Mammary epithelial cell (primary cell): Measurements from ENCODE around the gene DNER.

ENCODE experiments used
- EZH2 ChIP-seq: IDR thresholded peaks from 2 replicates; pipeline ENCODE4 v1.6.1; 2012; ENCODE audit warnings: low read length, inconsistent platforms, borderline replicate concordance
- TF ChIP-seq, protein P1 (sequence below), 2 donors: IDR thresholded peaks in 1 of 2; conservative IDR thresholded peaks in 1 of 2; 2 replicates each; pipeline ENCODE4 v1.5.1; 2011 to 2012; ENCODE audit warnings: inconsistent platforms in 2 of 2, low read length in 2 of 2, mild to moderate bottlenecking in 2 of 2, control low read depth in 1 of 2, low read depth in 1 of 2; ENCODE audit not compliant: insufficient read depth in 1 of 2; ENCODE audit errors: extremely low read depth in 1 of 2

DNA sequence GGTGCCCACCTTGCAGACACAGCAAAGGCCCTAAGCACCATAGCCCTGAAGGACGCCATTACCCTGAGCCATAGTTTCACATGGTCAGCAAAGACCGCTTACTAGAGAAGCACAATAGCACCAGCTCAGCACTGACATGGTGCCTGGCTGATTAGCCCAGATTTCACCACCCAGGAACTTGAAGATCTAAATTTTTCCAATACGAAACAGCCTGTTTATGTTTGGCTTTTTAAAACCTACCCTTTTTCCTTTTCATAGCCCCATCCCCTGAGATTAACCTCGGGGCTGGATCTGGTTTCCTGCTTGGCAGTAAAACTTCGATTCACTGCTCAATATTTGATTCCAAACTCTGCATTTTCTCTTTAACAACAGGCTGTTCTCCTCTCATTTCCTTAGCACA is 284.8 kb downstream of the DNER start:
- TF ChIP-seq, protein P1, sequence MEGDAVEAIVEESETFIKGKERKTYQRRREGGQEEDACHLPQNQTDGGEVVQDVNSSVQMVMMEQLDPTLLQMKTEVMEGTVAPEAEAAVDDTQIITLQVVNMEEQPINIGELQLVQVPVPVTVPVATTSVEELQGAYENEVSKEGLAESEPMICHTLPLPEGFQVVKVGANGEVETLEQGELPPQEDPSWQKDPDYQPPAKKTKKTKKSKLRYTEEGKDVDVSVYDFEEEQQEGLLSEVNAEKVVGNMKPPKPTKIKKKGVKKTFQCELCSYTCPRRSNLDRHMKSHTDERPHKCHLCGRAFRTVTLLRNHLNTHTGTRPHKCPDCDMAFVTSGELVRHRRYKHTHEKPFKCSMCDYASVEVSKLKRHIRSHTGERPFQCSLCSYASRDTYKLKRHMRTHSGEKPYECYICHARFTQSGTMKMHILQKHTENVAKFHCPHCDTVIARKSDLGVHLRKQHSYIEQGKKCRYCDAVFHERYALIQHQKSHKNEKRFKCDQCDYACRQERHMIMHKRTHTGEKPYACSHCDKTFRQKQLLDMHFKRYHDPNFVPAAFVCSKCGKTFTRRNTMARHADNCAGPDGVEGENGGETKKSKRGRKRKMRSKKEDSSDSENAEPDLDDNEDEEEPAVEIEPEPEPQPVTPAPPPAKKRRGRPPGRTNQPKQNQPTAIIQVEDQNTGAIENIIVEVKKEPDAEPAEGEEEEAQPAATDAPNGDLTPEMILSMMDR (conservative IDR thresholded peaks at IDR 0.05 in 1 of 2, IDR thresholded peaks at IDR 0.05 in 1 of 2; ENCODE audit: extremely low read depth in 1 of 2, insufficient read depth in 1 of 2, low read depth in 1 of 2, low read length in 2 of 2), result no peak
- TF ChIP-seq EZH2, result no peak
